ENCODE results near the gene UBE2L3.
"Not testable (repeated sequence)": the region's sequence is repeated elsewhere in the genome, so short reads cannot be mapped to it uniquely, and the experiment has no call there.

The UBE2L3 gene

DNA sequence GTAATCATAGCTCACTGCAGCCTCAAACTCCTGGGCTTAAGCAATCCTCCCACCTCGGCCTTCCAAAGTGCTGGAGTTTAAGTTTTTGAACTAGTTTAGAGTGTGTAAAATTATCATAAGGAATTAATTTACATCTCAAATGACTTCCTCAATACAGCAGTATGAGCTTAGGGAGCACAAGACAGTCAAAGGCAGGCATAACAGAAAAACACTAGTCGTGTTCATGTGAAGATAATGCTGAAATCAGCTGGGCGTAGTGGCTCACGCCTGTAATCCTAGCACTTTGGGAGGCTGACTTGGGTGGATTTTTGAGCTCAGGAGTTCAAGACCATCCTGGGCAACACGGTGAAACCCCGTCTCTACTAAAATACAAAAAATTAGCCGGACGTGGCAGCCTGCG, 36.5 kb downstream of the UBE2L3 start:
- no peak for DNase-seq

DNA sequence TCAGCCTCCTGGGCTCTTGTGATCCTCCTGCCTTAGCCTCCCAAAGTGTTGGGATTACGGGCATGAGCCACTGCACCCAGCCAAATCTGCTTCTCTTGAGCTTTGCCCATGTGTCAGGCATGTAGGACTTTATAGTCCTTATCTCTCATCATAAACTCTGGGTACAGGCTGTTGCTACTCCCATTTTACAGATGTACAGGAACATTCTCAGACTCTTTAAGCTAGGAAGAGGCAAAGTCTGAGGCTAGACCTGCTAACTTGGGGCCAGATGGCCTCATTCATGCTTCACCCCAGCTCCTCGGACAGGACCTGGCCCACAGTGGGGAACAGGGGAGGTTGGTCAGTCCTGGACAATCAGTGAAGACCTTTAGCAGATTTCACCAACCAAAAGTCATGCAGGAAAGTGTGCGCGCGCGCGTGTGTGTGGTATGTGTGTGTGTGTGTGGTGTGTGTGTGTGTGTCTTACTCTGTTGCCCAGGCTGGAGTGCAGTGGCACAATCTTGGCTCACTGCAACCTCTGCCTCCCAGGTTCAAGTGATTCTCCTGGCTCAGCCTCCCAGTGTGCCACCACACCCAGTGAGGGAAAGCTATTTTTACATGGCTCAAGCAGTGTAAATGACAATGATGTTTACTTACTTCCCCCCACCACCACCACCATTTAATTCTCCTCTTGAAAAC, 38.5 kb downstream of the UBE2L3 start:
- DNase-seq, result no peak

- no peak for DNase-seq
These were observed 39.3 kb downstream of the UBE2L3 start for GRCh38 chr22:21606775-21607174.

- DNase-seq, result not testable (repeated sequence)
These were observed 42.1 kb downstream of the UBE2L3 start for GRCh38 chr22:21609556-21610157.

DNA sequence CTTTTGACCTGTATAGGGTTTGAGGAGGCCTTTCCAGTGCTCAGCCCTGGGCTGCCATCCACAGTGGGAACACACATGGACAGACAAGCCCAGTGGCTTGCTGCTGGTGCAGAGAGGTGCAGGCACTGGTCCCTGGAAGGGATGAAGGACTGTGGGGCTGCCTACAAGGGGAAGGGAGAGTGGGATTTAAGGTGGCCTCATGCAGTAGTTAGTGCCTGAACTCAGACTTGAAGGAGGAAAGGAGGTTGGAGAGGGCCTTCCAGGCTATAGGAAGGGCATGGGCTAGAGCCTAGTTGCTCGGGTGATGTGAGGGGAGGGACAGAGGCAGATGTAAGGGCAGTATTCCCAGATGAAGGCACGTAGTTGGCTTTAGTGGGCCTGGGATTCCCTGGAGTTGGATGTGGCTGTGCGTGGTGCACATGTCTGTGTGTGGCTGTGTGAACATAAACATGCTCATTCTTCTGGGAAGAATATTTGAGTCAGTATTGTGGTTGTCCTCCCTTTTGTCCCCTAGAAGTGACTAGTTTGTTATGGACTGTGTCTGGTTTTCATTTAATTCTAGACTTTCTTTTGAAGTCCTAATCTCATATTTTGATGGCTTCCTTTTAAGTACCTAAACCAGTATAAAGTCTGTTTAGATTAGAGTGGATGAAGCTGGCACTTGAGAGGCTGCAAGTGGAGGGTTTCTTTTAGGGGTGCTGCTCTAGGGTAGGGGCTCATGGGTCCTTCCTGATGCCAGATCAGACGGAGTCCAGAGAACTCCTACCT, 43.9 kb downstream of the UBE2L3 start:
- DNase-seq, result no peak

DNA sequence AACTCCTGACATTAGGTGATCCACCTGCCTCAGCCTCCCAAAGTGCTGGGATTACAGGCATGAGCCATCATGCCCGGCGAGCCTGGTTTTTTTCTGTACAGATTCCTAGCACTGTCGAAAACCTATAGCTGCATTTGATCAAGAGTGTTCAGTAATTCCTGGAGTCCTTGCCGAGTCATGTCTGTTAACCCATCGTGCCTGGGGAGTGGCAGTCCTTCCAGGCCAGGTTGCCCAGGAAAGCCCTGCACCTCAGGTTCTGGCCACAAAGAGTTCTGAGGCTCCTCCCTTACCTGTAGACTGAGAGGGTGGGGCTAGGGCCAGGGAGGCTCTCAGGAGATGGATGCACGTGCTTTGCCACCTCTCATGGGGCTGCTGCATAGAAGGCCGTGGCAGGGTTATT, 45.3 kb downstream of the UBE2L3 start:
- no peak for DNase-seq

DNA sequence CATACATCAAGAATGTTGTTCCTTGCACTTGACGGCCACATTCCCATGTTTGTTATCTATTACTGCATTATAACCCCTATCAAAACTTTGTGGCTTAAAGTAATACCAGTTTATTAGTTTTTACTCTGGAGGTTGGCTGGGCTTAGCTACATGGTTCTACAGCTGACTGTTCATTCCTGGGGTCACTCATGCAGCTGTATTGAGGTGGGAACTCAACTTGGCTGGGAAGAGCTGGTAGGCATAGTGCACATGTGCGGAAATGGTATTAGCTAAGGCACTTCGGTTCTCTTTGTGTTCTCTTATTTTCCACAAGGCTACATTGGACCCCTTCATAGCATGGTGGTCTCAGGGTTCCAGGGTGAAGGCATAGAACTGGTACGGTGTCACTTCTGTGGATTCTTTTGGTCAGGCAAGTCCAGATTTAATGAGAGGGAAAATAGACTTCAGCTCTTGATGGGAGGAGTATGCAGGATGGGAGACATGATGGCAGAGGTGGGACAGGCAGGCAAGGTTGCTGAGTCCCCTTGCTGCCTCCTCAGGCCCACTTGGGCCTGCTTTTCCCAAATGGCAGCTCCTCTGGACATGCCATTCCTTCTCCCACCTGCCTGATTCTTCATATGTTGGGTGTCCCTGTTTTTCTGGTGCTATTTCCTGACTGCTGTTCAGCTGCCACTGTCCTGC, 46.2 kb downstream of the UBE2L3 start:
- DNase-seq, result no peak

DNA sequence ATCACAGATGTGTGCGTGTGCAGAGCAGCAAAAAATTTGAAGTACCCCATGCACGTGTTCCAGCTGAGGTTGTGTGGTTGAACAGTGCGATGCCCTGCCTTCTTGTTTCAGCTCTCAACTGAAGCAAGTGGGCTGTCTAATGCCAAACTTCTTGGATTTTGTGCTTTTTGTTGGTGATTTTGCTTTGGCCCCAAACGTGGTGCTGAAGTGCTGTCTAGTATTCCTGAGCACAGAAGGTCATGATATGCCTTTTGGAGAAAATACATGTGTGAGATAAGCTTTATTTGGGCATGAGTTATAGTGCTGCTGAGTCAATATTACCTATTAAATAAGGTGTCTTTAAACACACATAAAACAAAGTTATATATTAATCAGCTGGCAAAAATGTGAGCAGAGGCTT, 48.2 kb downstream of the UBE2L3 start:
- no peak for DNase-seq

- not testable (repeated sequence) for DNase-seq
These were observed 49.8 kb downstream of the UBE2L3 start for GRCh38 chr22:21617337-21617736.

GRCh38 chr22:21621025-21621424, 53.5 kb downstream of the UBE2L3 start:
- DNase-seq, result no peak

DNA sequence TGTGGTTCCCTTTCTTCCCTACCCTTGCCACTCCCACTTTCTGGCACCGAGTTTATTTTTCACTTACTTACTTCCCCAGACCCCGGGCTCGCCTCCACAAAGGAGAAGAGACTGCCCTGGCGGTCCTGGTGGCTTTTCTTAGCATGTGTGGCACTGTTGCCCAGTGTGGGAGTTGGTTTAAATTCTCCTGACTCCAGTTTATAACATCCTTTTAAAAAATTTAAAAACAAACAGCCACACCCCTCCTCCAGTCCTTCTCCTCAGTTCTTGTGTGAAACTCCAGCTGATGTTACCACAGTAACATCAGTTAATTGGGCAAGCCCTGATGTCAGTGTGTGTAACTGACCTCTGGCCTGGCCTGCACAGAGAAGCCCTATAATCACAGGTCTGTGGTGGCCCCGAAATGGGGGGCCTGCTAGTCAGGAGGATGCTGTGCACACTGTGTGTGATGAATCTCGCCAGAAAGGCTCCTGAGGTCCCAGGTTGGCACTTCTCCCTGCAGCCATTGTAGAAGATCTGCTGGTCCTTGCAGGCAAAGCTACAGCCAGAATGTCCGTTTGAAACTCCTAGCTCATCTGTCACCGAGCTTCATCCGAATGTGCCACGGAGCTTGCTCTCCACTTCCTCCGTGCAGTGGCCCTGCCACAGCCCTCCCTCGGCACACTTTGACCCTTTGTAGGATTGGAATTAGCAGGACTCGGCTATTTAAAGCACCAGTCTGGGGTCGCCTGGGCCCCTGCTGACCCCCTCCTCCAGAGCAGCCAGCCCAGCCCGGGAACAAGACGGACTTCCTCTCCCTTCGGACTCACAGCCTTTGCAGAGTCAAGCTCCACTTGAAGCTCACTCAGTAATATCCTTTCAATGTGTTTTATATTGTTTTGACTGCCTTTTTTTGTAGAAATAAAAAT, 54.8 kb downstream of the UBE2L3 start:
- DNase-seq, result no peak

DNA sequence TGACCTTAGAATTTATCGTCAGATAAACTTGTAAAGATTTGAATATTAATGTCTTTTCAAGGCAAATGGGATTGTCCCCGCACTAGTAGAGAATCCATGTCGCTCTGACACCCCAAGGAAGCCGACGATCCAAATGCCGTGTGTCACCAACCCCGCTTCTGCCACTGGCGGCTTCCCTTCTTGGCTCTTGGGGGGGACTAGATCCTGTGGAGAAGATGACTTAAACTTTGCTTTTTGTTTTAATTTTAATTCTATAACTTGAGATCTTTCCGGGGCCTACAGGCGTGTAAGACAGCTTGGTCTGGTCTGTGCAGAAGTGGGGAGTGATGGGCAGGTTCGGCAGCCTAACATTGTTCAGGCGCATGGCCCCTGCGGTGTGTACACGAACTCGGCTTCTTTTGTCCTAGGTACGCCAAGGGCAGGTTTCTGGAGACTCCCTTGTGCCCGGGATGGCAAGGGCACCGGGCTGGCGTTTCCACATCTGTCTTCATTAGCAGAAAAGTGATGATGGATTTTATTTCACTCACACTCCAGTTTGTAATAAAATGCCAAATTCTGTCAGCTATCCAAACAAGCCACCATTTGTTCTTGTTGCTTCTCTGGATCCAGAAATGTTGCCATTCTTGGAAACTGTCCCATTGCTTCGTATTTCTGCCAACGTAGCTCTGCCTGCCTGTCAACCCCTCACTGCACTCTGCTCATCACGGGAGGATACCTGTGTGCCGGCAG, 55.6 kb downstream of the UBE2L3 start:
- DNase-seq, result no peak

- DNase-seq, result no peak
These were observed 56.1 kb downstream of the UBE2L3 start for GRCh38 chr22:21623648-21623970.

- DNase-seq, result peak; percentile 50
These were observed 56.8 kb downstream of the UBE2L3 start for GRCh38 chr22:21624120-21624879.

DNA sequence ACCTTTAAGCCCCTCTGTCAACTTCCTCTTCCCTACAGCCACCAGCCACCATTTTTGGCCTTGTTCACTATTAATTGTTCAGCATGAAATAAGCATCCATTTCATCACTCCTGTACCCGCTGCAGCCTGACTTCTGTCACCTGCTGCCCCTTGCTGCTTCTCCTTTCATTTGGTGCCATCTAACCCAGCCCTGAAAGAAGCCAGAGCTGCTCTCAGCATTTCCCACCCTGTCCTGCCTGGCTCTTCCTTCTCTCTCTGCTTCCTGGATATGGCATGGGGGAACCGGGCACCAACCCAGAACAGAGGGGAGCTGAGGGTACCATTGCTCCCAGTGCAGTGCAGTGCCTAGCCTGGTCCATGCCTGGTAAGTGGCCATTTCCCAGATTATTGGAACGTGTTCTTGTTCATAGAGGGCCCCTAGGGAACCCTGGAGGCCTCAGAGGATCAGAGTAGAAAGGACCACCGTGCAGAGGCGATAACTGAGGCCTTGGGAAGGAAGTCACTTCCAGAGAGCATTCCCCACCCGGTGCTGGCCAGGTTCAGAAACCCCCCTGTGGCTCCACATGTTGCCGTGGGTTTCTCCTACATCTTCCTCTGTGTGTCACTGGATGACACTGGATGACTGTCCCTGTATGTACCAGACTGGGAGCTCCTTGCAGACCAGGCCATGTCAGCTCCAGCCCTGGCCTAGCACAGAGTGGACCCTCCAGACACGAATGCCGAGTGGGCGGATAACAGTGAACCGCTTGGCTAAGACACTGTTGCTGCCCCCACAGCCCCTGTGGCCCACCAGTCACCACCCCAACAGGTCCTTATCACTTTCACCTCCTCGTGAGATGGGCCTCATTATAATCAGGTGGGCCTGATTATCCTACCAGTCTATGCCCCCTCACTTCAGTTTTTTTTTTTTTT, 57.6 kb downstream of the UBE2L3 start:
- no peak for DNase-seq

DNA sequence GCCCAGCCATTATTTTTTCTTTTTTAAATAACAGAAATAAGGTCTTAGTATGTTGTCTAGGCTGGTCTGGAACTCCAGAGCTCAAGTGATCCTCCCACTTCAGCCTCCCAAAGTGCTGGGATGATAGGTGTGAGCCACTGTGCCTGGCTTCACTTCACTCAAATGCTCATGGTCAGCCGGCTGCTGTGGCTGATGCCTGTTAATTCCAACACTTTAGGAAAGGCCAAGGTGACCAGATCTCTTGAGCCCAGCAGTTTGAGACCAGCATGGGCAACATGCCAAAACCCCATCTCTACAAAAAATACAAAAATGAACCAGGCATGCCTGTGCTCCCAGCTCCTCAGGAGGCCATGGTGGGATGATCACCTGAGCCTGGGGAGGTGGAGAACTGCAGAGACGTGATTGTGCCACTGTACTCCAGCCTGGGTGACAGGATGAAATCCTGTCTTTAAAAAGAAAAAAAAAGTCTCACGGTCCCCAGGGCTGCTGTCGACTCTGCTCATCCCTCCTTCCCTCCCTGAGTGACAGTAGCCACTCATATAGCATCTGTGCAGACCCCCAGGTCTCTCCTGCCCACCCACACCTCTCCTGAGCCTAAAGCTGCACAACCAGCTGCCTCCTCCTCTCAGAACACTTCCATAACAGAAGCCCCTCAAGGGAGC, 58.7 kb downstream of the UBE2L3 start:
- DNase-seq, result no peak

DNA sequence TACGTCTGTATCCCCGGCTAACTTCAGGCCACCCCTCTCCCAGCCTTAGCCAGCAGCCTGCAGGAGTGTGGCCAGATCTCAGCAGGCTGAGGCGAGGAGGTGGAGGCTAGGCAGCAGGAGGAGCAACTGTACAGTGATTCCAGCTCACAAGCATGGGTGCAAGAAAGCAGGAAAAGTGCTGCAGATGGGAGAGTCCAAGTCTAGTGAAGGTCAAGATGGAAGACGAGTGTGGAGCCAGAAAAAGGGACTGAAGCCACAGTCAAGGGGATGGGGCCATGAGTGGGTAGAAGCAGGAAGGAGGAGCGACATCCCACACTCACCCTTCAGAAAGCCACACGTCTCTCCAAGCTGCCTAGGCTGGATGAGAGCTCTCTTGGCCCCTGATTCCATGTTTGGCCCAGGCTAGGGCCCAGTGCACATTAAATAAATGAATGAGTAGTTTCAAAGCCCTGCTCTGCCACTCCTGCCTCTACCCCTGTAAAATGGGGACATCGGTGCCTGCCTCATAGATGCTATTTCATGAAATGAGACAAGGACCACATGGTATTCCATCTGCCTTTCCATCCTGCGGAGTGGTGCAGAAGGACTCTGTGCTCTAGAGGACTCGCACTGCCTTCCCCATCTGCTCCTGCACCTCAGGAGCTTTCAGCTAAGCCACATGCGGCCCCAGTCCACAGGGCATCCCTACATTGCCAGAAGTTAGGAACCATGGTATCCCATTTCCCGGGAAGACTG, 59.4 kb downstream of the UBE2L3 start:
- no peak for DNase-seq

DNA sequence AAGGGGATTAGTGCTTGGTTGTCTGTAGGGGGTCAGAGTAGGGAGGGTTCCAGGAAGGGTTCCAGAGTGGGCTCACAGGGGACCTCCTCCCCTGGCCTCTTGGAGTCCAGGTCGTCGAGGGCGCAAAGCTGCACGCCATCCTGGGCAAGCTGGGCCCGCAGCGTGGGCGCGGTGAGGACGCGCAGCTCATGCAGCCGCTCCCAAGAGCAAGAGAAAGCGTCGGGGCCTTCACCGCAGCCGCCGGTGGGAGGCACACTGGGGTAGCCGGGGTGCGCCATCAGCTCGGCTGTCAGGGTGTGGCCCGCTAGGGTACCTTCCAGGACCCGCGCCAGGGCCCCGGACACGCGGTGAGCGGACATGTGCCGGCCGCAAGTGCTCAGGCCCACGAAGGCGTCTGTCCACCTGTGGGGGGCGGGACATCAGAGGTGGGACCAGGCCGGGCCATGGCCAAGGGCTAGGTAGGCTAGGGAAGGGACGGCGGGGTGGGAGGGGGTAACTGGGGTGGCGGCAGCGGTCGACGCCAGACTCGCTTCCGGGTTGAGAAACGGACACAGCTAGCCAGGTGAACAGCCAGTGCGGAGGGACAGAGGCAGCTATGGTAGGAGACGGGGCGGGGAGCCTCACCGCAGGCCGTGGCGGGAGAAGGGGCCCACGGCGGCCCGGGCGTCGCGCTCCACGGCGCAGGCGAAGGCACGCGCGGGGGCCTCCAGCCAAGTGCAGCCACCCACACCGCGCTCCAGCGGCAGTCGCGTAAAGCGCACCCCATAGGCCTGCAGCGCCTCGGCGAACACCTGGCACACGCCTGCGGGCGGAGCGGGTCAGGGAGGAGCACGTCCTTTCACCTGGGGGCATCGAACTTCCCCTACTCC, 61.1 kb downstream of the UBE2L3 start:
- DNase-seq, result no peak

All from CD4-positive, alpha-beta T cell treated with Interleukin-17A for 1 hour (primary cell).